Measurements from ENCODE around the gene FOXN4. TPM values are rescaled to one million over a fixed set of nuclear protein-coding genes. Genes with fewer than 3 reads are reported as not detected.

The FOXN4 gene
- polyA plus RNA-seq, 1 donor from 2014 or later = 0.14 TPM

DNA sequence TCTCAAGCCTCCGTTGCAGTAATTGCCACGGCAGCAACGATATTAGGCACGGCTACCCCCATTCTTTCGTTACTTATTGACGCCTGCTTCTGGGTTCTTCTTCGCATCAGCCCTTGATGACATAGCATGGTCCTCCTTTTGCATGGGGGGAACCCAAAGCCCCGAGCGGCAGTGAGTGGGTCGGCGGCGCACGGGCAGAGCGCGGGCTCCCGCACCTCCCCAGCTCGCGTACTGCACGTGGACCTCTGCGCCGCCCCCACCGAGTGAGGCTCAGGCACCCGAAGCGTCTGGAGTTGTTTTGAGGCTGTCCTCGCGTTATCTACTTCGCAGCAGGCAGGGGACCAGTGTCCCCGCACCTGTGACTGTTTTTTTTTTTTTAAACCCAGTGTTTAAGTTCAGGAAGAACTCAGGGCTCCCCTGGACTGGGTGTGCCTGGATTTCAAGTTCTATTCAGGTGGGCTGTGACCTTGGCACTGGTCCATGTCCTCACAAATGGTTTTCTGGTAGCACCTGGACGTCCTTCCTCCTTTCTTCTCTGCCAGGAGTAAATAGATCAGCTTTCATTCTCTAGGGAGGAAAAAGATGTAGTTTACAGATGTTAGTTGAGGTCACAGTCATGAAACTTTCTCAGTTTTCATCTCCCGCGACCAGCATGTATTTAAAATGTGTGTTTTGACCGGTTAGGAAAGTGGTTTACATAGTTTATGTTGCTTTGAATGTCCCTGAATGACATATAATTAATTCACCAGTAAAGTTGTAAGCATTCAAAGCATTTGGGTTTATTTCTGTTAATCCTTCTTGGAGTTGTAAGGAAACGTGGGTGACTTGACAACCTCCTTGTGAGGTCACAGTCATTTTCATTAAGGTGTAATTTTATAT, 1.4 kb upstream of the FOXN4 start:
- Histone ChIP-seq H2AFZ (ENCODE audit: low read depth, low read length) (no peak overlapping the region), H4K20me1 (ENCODE audit: insufficient read depth) (no peaks in the 10 kb centered on the region), H3K9ac (ENCODE audit: low read length) (no peak overlapping the region), H3F3A (ENCODE audit: insufficient read depth, low read length, poor library complexity, severe bottlenecking) (no peaks in the 10 kb centered on the region), H3K36me3 (ENCODE audit: insufficient read depth, low read length) (no peaks in the 10 kb centered on the region), H3K9me3 (ENCODE audit: low read length) (no peaks in the 10 kb centered on the region), H3K27ac (ENCODE audit: low read length) (no peak overlapping the region), H3K79me2 (replicated peaks; ENCODE audit: insufficient read depth, low read length) (no peaks in the 10 kb centered on the region), H3K9me2 (ENCODE audit: insufficient read depth, low read length) (no peaks in the 10 kb centered on the region), H3K4me2 (ENCODE audit: low read length) (peak overlapping the region; percentile 51), H3K4me3 (ENCODE audit: low read length) (peak overlapping the region; percentile 67), H3K27me3 (ENCODE audit: insufficient read depth, low read depth, low read length) (peaks cover 32% of the 10 kb centered on the region)
- no peak for TF ChIP-seq TAF1 (IDR thresholded peaks at IDR 0.05; ENCODE audit: low read depth)
- TF ChIP-seq POLR2AphosphoS5 (IDR thresholded peaks at IDR 0.05) = peak; percentile 23
- TF ChIP-seq, protein P1, sequence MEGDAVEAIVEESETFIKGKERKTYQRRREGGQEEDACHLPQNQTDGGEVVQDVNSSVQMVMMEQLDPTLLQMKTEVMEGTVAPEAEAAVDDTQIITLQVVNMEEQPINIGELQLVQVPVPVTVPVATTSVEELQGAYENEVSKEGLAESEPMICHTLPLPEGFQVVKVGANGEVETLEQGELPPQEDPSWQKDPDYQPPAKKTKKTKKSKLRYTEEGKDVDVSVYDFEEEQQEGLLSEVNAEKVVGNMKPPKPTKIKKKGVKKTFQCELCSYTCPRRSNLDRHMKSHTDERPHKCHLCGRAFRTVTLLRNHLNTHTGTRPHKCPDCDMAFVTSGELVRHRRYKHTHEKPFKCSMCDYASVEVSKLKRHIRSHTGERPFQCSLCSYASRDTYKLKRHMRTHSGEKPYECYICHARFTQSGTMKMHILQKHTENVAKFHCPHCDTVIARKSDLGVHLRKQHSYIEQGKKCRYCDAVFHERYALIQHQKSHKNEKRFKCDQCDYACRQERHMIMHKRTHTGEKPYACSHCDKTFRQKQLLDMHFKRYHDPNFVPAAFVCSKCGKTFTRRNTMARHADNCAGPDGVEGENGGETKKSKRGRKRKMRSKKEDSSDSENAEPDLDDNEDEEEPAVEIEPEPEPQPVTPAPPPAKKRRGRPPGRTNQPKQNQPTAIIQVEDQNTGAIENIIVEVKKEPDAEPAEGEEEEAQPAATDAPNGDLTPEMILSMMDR (IDR thresholded peaks at IDR 0.05; ENCODE audit: poor library complexity, severe bottlenecking) = no peak
- TF ChIP-seq EZH2 (IDR thresholded peaks at IDR 0.05; ENCODE audit: borderline replicate concordance, insufficient read depth, low read length, poor library complexity, severe bottlenecking) = no peak

DNA sequence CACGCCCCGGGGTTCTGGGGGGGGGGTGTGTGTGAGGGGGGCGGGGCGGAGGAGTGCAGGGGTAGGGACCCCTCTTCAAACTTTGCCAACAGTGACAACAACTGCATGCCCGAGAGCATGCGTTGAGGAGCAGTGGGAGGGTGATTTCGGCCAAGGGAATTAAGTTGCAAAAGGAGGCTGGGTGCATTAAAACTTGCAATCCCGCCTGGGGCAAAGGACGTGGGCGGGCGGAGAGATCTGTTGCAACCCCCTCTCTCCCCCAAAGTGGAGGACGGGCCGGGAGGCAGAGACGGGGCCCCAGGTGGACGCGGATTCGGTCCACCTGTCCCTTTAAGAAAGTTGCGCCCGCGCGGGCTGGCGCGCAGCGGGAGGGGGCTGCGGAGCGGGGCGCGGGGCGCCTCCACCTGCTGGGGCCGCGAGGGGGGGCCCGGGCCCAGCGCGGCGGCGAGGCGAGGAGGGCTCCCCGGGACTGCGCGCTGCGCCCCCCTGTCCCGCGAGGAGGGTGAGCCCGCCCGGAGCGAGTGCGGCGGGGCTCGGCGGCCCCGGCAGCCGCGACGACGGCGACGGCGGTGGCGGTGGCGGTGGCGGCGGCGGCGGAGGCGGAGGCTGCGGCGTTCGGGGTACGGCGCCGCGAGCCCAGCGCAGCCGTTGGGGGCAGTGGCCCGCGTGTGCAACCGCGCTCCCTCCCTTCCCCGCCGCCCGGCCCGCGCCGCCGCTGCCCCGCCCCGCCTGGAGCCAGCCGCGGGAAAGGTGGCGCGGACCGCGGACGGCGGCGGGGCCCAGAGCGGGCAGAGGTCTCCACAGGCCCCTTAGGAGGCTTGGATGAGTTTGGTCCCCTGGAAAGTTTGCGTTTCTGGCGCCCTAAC, 530 bp upstream of the FOXN4 start:
- no peaks in the 10 kb centered on the region for H3F3A ChIP-seq (ENCODE audit: insufficient read depth, low read length, poor library complexity, severe bottlenecking)
- no peak overlapping the region for H3K27ac ChIP-seq (ENCODE audit: low read length)
- peaks cover 32% of the 10 kb centered on the region for H3K27me3 ChIP-seq (ENCODE audit: insufficient read depth, low read depth, low read length)
- H4K20me1 ChIP-seq (ENCODE audit: insufficient read depth) = no peaks in the 10 kb centered on the region
- H3K9me2 ChIP-seq (ENCODE audit: insufficient read depth, low read length) = no peaks in the 10 kb centered on the region
- H2AFZ ChIP-seq (ENCODE audit: low read depth, low read length) = no peak overlapping the region
- H3K4me3 ChIP-seq (ENCODE audit: low read length) = peak overlapping the region; percentile 67
- no peaks in the 10 kb centered on the region for H3K79me2 ChIP-seq (replicated peaks; ENCODE audit: insufficient read depth, low read length)
- no peak overlapping the region for H3K9ac ChIP-seq (ENCODE audit: low read length)
- no peaks in the 10 kb centered on the region for H3K9me3 ChIP-seq (ENCODE audit: low read length)
- H3K4me2 ChIP-seq (ENCODE audit: low read length) = peak overlapping the region; percentile 51
- TF ChIP-seq, protein P1 (IDR thresholded peaks at IDR 0.05; ENCODE audit: poor library complexity, severe bottlenecking) = no peak
- TF ChIP-seq TAF1 (IDR thresholded peaks at IDR 0.05; ENCODE audit: low read depth) = no peak
- TF ChIP-seq EP300 (conservative IDR thresholded peaks at IDR 0.05; ENCODE audit: poor library complexity, severe bottlenecking) = no peak
- H3K36me3 ChIP-seq (ENCODE audit: insufficient read depth, low read length) = no peaks in the 10 kb centered on the region

DNA sequence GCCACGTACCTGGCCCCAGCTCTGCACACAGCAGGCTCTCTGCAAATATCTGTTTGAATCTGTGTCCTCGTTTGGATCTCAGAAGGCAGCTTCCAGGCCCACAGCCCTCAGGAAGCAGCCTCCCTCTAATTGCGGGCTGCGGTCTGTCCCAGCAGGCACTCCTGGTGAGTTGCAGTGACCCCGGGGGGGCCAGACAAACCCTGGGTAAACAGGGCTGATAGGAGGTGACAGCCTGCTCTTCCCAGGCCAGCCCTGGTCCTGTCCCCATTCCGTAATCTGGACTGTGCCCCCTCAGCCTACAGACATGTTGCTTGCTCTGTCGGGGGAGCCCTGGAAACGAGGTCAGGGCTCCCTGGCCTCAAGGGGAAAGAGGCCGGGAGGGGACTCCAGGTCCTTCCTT, 2.0 kb downstream of the FOXN4 start:
- H3K4me3 ChIP-seq (ENCODE audit: low read length) = no peak overlapping the region
- TF ChIP-seq TAF1 (IDR thresholded peaks at IDR 0.05; ENCODE audit: low read depth) = no peak
- no peak for TF ChIP-seq SMC3 (conservative IDR thresholded peaks at IDR 0.05; ENCODE audit: poor library complexity)
- H3K4me2 ChIP-seq (ENCODE audit: low read length) = no peak overlapping the region
- no peaks in the 10 kb centered on the region for H3K9me3 ChIP-seq (ENCODE audit: low read length)
- no peaks in the 10 kb centered on the region for H3K9me2 ChIP-seq (ENCODE audit: insufficient read depth, low read length)
- H3K36me3 ChIP-seq (ENCODE audit: insufficient read depth, low read length) = no peaks in the 10 kb centered on the region
- H3F3A ChIP-seq (ENCODE audit: insufficient read depth, low read length, poor library complexity, severe bottlenecking) = no peaks in the 10 kb centered on the region
- no peak overlapping the region for H3K27ac ChIP-seq (ENCODE audit: low read length)
- no peak overlapping the region for H2AFZ ChIP-seq (ENCODE audit: low read depth, low read length)
- peaks cover 32% of the 10 kb centered on the region for H3K27me3 ChIP-seq (ENCODE audit: insufficient read depth, low read depth, low read length)
- no peak overlapping the region for H3K9ac ChIP-seq (ENCODE audit: low read length)
- H3K79me2 ChIP-seq (replicated peaks; ENCODE audit: insufficient read depth, low read length) = no peaks in the 10 kb centered on the region
- no peaks in the 10 kb centered on the region for H4K20me1 ChIP-seq (ENCODE audit: insufficient read depth)

Measured in neural cell (in vitro differentiated cells).